Kidney capillary endothelial cell (primary cell): Measurements from ENCODE around the gene APOL3.
"Not testable (repeated sequence)": the region's sequence is repeated elsewhere in the genome, so short reads cannot be mapped to it uniquely, and the experiment has no call there.

ENCODE experiments used
- DNase-seq: peaks from one replicate; pipeline ENCODE4 v3.0.0-alpha.2; 2018; ENCODE audit warnings: low spot score

Gene APOL3

GRCh38 chr22:36193171-36193570 lies 32.6 kb upstream of the APOL3 start:
- no peak for DNase-seq

- peak; percentile 51 for DNase-seq
Measured at GRCh38 chr22:36192542-36192941, 32.0 kb upstream of the APOL3 start.

DNA sequence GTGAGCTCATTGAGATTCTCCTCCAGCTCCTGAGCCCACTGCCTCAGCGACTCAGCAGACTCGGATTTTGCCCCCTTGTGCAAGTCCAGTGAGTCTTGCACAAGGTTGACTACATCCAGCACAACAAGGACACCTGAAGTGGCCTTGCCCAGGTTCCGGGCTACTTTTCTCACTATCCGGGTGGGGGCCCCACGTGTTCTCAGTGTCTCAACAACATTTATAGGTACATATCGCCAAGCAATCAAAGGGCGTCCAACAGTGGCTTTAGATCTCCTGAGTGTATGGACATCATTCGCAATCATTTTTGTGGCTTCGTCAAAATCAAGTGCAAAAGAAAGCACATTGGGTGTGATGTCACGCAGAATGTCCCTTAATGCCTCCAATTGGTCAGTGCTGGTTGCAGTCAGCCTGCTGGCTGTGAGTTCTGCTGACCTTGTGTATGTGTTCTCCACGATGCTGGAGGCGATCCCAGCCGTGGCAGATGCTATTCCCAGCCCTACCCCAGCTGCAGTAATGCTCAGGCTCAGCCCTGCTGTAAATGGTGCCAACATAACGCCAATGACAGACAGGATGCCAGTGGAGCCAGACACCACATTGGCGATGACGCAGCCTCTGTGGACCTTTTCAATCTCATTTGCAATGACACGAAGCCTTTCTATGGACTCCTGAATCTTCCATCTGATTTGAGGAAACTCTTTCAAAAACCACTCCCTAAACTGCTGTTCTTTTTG lies 30.7 kb upstream of the APOL3 start:
- no peak for DNase-seq

GRCh38 chr22:36187862-36188261 lies 27.3 kb upstream of the APOL3 start:
- not testable (repeated sequence) for DNase-seq

DNA sequence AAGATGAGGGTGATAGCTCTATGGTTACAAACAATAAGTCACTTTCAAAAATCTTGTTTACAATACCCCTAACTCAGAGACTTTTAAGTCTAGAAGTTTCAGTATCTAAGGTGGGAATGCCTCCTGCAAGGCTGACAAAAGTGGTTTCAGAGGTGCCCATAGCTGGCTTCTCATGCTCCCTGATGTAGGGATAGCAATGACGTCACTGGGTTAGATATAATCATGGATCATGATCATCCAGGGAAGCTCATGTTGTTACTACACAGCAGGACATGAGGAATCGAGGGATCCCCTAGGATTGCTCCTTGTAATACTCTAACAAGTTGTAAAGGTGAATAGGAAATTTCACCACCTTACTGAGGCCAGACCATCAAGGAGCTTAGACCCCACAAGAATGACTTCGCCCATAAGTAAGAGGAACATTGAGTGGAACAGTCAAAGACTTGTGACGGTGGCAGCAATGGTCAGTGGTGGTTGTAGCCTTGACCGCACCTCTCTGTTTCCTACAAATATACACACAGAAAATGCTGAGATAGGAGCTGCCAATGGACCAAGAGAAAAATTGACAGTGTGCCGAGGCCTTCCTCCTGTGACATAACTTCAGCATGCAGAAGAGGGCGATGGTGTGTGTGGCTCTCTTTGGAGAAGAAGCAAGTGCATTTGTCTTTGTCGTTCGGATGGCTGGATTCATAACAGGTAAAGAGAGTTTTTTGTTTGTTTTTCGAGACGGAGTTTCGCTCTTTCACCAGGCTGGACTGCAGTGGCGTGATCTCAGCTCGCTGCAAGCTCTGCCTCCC lies 25.5 kb upstream of the APOL3 start:
- no peak for DNase-seq

DNA sequence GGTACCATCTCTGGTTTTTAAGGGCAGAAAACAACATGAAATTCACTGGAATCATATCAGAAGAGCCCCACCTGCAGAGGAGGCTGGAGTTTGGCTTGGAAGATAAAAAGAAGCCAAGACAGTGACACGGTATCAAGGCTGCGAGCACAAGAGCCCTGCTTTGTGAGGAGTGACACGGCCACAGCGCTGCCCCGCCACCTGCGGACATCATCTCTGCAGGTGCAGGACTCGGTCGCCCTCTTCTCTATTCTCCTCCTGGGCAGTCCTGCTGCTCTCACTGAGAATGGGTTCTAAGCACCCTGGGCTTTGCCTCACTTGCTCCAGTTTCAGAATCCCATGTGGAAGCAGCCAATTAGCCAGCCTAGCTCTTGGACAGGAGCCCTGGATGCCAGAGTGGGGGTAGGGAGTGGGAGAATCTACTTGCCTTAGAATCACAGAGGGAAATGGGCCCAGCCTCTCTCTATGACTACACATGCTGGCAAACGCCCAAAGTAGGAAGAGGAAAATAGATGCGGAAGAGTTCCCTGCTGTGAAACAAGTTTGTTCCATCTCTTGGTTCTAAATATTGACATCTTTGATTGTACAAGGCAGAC lies 24.0 kb upstream of the APOL3 start:
- no peak for DNase-seq

- DNase-seq: no peak
Measured at GRCh38 chr22:36183446-36183845, 22.9 kb upstream of the APOL3 start.

GRCh38 chr22:36182857-36183256 lies 22.3 kb upstream of the APOL3 start:
- no peak for DNase-seq

DNA sequence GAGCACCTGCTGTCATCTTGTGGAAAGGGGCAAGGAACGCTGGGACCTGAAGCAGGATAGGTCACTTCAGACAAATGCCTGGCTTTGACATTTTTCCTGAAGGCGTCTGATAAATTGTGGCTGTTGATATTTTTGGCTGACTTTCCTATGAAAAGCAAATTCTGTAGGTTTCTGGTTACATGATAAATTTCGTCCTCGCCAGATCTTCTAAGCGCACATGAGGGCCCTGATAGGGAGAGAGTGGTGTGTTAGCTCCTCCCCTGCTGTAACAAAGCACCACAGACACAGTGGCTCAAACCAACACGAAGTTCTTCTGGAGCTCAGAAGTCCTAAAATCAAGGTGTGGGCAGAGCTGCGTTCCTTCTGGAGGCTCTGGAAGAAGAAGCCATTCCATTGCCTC lies 21.5 kb upstream of the APOL3 start:
- no peak for DNase-seq

GRCh38 chr22:36180928-36181327 lies 20.4 kb upstream of the APOL3 start:
- no peak for DNase-seq

GRCh38 chr22:36180038-36180880 lies 19.7 kb upstream of the APOL3 start:
- peak; percentile 75 for DNase-seq

DNA sequence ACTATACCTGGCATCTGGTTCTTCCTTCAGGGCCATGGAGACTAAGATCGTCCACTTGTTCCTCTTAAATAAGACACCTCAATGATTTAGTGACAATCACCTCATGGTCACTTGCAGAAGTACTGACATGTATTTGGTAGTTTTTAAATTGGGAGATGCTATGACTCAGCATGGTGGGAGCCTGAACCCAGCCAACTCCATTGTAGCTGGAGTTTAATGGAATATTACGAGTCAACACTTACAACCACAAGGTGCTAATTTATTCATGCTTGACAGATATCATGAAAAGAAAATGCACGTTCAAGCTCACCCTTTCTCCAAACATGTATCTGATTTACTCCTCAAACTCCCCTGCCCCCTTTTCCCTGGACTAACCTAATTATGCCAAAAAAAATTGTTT lies 16.6 kb upstream of the APOL3 start:
- no peak for DNase-seq

DNA sequence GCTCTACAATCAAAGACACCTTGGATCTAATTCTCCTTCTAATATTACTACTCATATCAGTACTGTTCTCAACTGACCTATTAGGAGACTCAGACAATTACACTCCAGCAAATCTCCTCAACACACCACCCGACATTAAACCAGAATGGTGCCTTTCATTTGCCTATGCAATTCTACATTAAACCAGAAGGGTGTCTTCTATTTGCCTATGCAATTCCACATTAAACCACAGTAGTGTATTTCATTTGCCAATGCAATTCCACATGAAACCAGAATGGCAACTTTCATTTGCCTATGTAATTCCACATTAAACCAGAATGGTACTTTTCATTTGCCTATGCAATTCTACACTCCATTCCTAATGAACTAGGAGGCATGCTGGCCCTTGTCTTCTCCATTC lies 15.3 kb upstream of the APOL3 start:
- DNase-seq: no peak

GRCh38 chr22:36171941-36172340 lies 11.4 kb upstream of the APOL3 start:
- no peak for DNase-seq

GRCh38 chr22:36166518-36167220 lies 6.1 kb upstream of the APOL3 start:
- no peak for DNase-seq

DNA sequence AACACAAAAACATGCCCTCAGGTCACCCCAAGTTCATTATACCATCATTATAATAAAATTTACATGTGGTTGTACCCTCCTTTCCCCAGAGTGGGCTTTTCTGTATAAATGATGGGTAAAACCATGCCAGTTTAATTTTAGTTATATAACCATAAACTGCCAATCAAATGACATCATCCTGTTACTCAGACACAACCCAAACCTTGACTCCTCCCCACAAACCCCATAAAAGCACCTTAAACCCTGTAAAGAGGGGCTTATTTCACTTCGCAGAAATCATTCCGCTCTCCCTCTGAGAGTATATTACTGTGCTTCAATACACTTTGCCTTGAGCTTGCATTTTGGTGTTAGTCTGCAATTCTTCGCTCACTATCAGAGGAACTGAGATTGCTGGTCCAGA lies 5.5 kb upstream of the APOL3 start:
- DNase-seq: no peak

DNA sequence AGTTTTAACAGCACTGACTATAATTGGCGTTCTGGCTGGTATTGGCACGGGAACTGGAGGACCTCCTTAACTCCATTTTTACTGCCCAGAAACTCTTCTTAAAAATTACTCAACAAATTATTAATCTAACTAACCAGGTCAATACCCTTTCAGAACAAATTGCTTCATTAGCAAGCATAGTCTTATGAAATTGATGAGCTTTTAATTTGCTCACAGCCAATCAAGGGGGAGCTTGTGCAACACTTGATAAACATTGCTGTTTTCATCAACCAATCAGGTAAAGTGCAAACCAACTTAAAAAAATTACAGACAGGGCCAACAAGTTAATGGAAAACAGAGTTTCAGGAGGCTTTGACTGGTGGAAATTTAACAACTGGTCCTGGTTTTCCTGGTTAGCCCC lies 4.6 kb upstream of the APOL3 start:
- DNase-seq: no peak

- DNase-seq: no peak
Measured at GRCh38 chr22:36164621-36165020, 4.1 kb upstream of the APOL3 start.

DNA sequence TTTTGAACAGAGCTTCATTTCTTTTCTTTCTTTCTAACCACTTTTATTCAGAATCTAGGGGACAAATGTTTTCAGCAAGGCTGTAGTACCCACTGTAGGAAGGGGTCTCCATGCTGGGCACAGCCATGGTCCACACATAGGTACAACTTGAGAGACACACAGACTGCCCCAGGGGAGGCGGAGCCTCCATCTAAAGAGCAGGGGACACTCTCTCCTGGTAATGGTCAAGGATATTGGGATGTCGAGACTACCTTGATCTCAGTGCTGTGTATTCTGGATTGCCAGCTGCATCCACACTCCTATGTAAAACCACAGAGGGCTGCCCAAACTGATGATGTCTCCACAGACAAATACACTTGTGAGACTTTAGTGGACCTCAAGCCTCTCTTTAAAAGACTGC lies 2.9 kb upstream of the APOL3 start:
- DNase-seq: no peak

- no peak for DNase-seq
Measured at GRCh38 chr22:36162127-36163034, 1.8 kb upstream of the APOL3 start.

GRCh38 chr22:36161793-36162126 lies 1.2 kb upstream of the APOL3 start:
- not testable (repeated sequence) for DNase-seq
